HG03558 (cell line): ENCODE data around the gene CAMK2N1.
"Not testable (repeated sequence)": the region's sequence is repeated elsewhere in the genome, so short reads cannot be mapped to it uniquely, and the experiment has no call there.

Experiments used
- ATAC-seq: cut with Tn5 transposase; IDR thresholded peaks from one replicate; pipeline ENCODE4 v1.9.1; 2021; ENCODE audit warnings: moderate number of reproducible peaks; ENCODE audit not compliant: unreplicated experiment; ENCODE audit errors: extremely low read depth

The CAMK2N1 gene

GRCh38 chr1:20497506-20497905 is 11.5 kb upstream of the CAMK2N1 start:
- ATAC-seq, result no peak

GRCh38 chr1:20496725-20497383 is 10.8 kb upstream of the CAMK2N1 start:
- not testable (repeated sequence) for ATAC-seq

GRCh38 chr1:20496241-20496661 is 10.2 kb upstream of the CAMK2N1 start:
- ATAC-seq, result no peak

GRCh38 chr1:20495661-20496060 is 9.7 kb upstream of the CAMK2N1 start:
- no peak for ATAC-seq

- ATAC-seq, result no peak
Measured at GRCh38 chr1:20494609-20495311, 8.8 kb upstream of the CAMK2N1 start.

- ATAC-seq, result no peak
Measured at GRCh38 chr1:20493839-20494608, 8.0 kb upstream of the CAMK2N1 start.

- no peak for ATAC-seq
Measured at GRCh38 chr1:20493309-20493708, 7.3 kb upstream of the CAMK2N1 start.

- ATAC-seq, result no peak
Measured at GRCh38 chr1:20492751-20493150, 6.7 kb upstream of the CAMK2N1 start.

- ATAC-seq, result no peak
Measured at GRCh38 chr1:20491866-20492265, 5.9 kb upstream of the CAMK2N1 start.

- ATAC-seq, result no peak
Measured at GRCh38 chr1:20491178-20491577, 5.2 kb upstream of the CAMK2N1 start.

- ATAC-seq, result no peak
Measured at GRCh38 chr1:20487236-20487590, 1.2 kb upstream of the CAMK2N1 start.

GRCh38 chr1:20486457-20487235 is 636 bp upstream of the CAMK2N1 start:
- no peak for ATAC-seq

GRCh38 chr1:20484519-20485462 is 1.2 kb downstream of the CAMK2N1 start:
- ATAC-seq, result no peak

GRCh38 chr1:20483833-20484518 is 2.0 kb downstream of the CAMK2N1 start:
- no peak for ATAC-seq

- no peak for ATAC-seq
Measured at GRCh38 chr1:20483098-20483832, 2.7 kb downstream of the CAMK2N1 start.

- ATAC-seq, result no peak
Measured at GRCh38 chr1:20481643-20482498, 4.1 kb downstream of the CAMK2N1 start.

GRCh38 chr1:20480951-20481617 is 4.9 kb downstream of the CAMK2N1 start:
- no peak for ATAC-seq
